Right lobe of liver (tissue), 6 donors: ENCODE data around the gene VAMP5. TPM values are rescaled to one million over a fixed set of nuclear protein-coding genes. Genes with fewer than 3 reads are reported as not detected.
"Not testable (repeated sequence)": the region's sequence is repeated elsewhere in the genome, so short reads cannot be mapped to it uniquely, and the experiment has no call there.

ENCODE experiments used
- ATAC-seq, 4 donors: fragments of 200-7000 bp; cut with Tn5 transposase; one replicate each; pipeline ENCODE4 v1.9.1; 2020; ENCODE audit warnings: mild to moderate bottlenecking in 4 of 4, moderate library complexity in 4 of 4
- DNase-seq, 3 donors: peaks; one replicate each; pipeline ENCODE4 v3.0.0-alpha.2; 2020
- H3K27ac ChIP-seq, 3 donors: fragments of 200-600 bp; one replicate each; pipeline ENCODE4 v1.8.0; 2022
- H3K27me3 ChIP-seq, 2 donors: fragments of 200-600 bp; one replicate each; pipeline ENCODE4 v1.8.0; 2022
- H3K36me3 ChIP-seq, 4 donors: fragments of 200-600 bp; sonication (generic) in 1 of 4; one replicate each; pipeline versions ENCODE4 v1.5.1 to v1.8.0; 2017 to 2022; ENCODE audit warnings: control low read depth in 1 of 4
- H3K4me1 ChIP-seq, 4 donors: fragments of 200-600 bp; sonication (generic) in 1 of 4; one replicate each; pipeline versions ENCODE4 v1.5.1 to v1.8.0; 2017 to 2022; ENCODE audit warnings: control low read depth in 1 of 4
- H3K4me3 ChIP-seq, 3 donors: fragments of 200-600 bp; one replicate each; pipeline ENCODE4 v1.8.0; 2022
- H3K9me3 ChIP-seq, 4 donors: fragments of 200-600 bp; sonication (generic) in 1 of 4; one replicate each; pipeline versions ENCODE4 v1.5.1 to v1.8.0; 2017 to 2022; ENCODE audit warnings: control low read depth in 1 of 4
- CTCF ChIP-seq, 4 donors: fragments of 200-600 bp in 3 of 4; fragments of 450-650 bp in 1 of 4; IDR thresholded peaks; one replicate each; pipeline versions ENCODE4 v1.5.1 to v1.8.0; 2016 to 2022; ENCODE audit warnings: antibody characterized with exemption in 4 of 4, mild to moderate bottlenecking in 2 of 4
- POLR2A ChIP-seq: fragments of 450-650 bp; IDR thresholded peaks from one replicate; pipeline ENCODE4 v1.6.1; 2017; ENCODE audit warnings: antibody characterized with exemption, mild to moderate bottlenecking
- WGBS: methylation state at CpG from one replicate; pipeline ENCODE4 v1.1.6; 2018; ENCODE audit warnings: low coverage, low lambda C conversion rate; ENCODE audit not compliant: insufficient coverage; ENCODE audit errors: missing lambda C conversion rate; 5-methylcytosine and 5-hydroxymethylcytosine counted together
- intact Hi-C, 2 donors: fragments of 100-400 bp; cut with DNase I; formaldehyde crosslinking; loops; one replicate each; pipeline versions ENCODE4 v1.11.2 to v1.14.1; 2022
- total RNA-seq, 6 experiments: library from RNA; depleted of rRNA in 2 of 6; stranded (reverse); fragments of >200 nt in 2 of 6; fragmentation: NEBNext Ultra II Directional in 3 of 6; extraction: Animal tissue kit (Norgen Biotek cat#: 25700) in 3 of 6; gene quantifications; one replicate each; pipeline versions ENCODE4 v1.1.0 to v1.2.4, GENCODE V29; 2016 to 2023
- donor health status: DM: no; HTN: yes; CAD: no.
- donor health status: DM: no; HTN: no; CAD: no.
- donor health status: DM: no; HTN: no; CAD: no.
- donor health status: DM: no; HTN: yes; CAD: no.
- donor health status: DM: no; HTN: yes; CAD: no.

The VAMP5 gene
- total RNA-seq, 6 experiments from 2014 or later, result 27.2 to 50.1 (median 34.7) TPM

GRCh38 chr2:85611217-85611704, 27.0 kb downstream of the VAMP5 start:
- DNase-seq (no peak), ATAC-seq (peak in 1 of 4 donors; percentile 10)
- Histone ChIP-seq H3K4me1 (peaks cover 0 to 27% (median 0%) of the 10 kb centered on the region in 4 donors), H3K9me3 (no peaks in the 10 kb centered on the region), H3K27ac (peak overlapping the region; percentile 16 to 70 (median 56)), H3K36me3 (peaks cover 0 to 12% (median 2%) of the 10 kb centered on the region in 4 donors), H3K4me3 (peak overlapping the region; percentile 88 to 99 (median 93)), H3K27me3 (no peaks in the 10 kb centered on the region)
- intact Hi-C loops, result no loop called here
- TF ChIP-seq POLR2A (no peak), CTCF (IDR thresholded peaks at IDR 0.05) (no peak)
- WGBS, result 5% methylated on average over 22 of the region's 24 CpGs

DNA sequence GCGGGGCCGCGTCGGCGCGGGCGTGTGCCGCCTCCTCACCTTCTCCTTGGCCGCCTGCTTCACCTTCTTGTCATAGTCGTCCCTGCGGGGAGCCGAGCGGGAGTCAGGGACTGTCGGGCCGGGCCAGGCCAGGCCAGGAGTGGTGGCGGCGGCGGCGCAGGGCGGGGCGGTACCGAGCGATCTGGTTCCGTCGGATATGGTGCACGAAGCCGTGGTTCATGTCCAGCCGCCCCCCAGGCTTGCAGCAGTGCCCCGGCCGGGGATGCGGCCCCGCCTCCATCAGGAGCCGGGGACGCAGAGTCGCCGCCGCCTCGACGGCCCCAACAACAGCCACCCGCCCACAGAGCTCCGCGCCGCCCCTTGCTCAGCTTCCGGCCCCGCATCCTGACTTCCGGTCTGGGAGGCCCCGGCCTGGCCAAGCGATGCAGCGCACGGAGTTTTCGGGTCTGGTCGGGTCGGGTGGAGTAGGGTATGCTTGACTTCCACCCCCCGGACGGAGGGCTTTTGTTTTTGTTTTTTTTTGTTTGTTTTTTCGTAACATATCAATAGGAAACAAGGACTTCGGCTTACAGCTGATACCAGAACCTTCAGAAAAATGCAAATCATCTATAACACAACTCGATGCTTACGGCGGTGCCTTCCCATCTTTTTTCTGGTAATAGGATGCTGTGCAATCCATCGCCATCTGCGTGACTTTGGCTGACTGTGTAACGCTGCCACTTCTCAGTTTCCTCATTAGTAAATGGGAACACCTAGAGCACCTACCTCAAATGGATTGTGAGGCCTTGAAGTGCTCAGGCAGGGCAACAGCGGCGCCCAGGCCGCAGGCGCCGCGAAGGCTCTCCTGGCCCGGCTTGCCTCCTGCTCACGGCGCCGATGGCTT, 27.7 kb downstream of the VAMP5 start, which contains the start of gene C2orf68:
C2orf68 (minus strand) TSS at position 362 of the 883 bp plus-strand sequence; CDS start at position 280, 82 bp downstream.
- TF ChIP-seq CTCF (IDR thresholded peaks at IDR 0.05) (no peak), POLR2A (peak; percentile 66)
- DNase-seq, result peak; percentile 94 to 95 (median 94)
- Histone ChIP-seq H3K4me1 (peaks cover 0 to 29% (median under 1%) of the 10 kb centered on the region in 4 donors), H3K36me3 (peaks cover 0 to 12% (median 2%) of the 10 kb centered on the region in 4 donors), H3K9me3 (no peaks in the 10 kb centered on the region), H3K4me3 (peak within 1 kb of the TSS; percentile 88 to 99 (median 93)), H3K27me3 (no peaks in the 10 kb centered on the region), H3K27ac (peak within 1 kb of the TSS; percentile 16 to 70 (median 56))
- WGBS, result 7% methylated on average over 32 of the region's 73 CpGs
- intact Hi-C loops, result no loop called here
- peak; percentile 83 to 90 (median 84) for ATAC-seq

GRCh38 chr2:85613717-85614515, 29.7 kb downstream of the VAMP5 start:
- Histone ChIP-seq H3K4me3 (no peak overlapping the region), H3K27ac (no peak overlapping the region), H3K36me3 (peaks cover 0 to 5% (median 1%) of the 10 kb centered on the region in 4 donors), H3K27me3 (no peaks in the 10 kb centered on the region), H3K9me3 (no peaks in the 10 kb centered on the region), H3K4me1 (peaks cover 0 to 31% (median 5%) of the 10 kb centered on the region in 4 donors)
- WGBS, result 75% methylated on average over 10 of the region's 10 CpGs
- ATAC-seq (no peak), DNase-seq (no peak)
- TF ChIP-seq CTCF (IDR thresholded peaks at IDR 0.05), result no peak
- no peak for TF ChIP-seq POLR2A
- intact Hi-C loops, result no loop called here

GRCh38 chr2:85614757-85615156, 30.5 kb downstream of the VAMP5 start:
- DNase-seq, H3K36me3 ChIP-seq, intact Hi-C loops, ATAC-seq, H3K27me3 ChIP-seq, H3K4me3 ChIP-seq, H3K27ac ChIP-seq, H3K9me3 ChIP-seq: not testable (repeated sequence)
- peaks cover 0 to 31% (median 5%) of the 10 kb centered on the region in 4 donors for H3K4me1 ChIP-seq
- 92% methylated on average over 2 of the region's 7 CpGs for WGBS
